ENCODE measurements around the gene HDHD5. TPM values are rescaled to one million over a fixed set of nuclear protein-coding genes. Genes with fewer than 3 reads are reported as not detected.

Gene HDHD5
- total RNA-seq, 1 donor from 2014 or later = 49.5 TPM

GRCh38 chr22:17113600-17113999 lies 45.5 kb downstream of the HDHD5 start:
- no peak for DNase-seq
- H3K4me1 Mint-ChIP-seq = peaks cover 55% of the 10 kb centered on the region
- no peaks in the 10 kb centered on the region for H3K27me3 Mint-ChIP-seq

GRCh38 chr22:17112491-17113042 lies 46.5 kb downstream of the HDHD5 start:
- peaks cover 48% of the 10 kb centered on the region for H3K4me1 Mint-ChIP-seq
- peaks cover 40% of the 10 kb centered on the region for H3K36me3 Mint-ChIP-seq (ENCODE audit: low read depth)

More at GRCh38 chr22:17113600-17113999, 45.5 kb downstream of the HDHD5 start:
- intact Hi-C loops (cut with micrococcal nuclease) = no loop called here
- Mint-ChIP-seq H3K9me3 (no peaks in the 10 kb centered on the region), H3K4me3 (no peak overlapping the region), H3K27ac (no peak overlapping the region), H3K36me3 (ENCODE audit: low read depth) (peaks cover 34% of the 10 kb centered on the region)

GRCh38 chr22:17110791-17111550 lies 48.1 kb downstream of the HDHD5 start:
- H3K4me1 Mint-ChIP-seq = peaks cover 48% of the 10 kb centered on the region
- H3K27ac Mint-ChIP-seq = no peak overlapping the region
- peaks cover 50% of the 10 kb centered on the region for H3K36me3 Mint-ChIP-seq (ENCODE audit: low read depth)
- H3K27me3 Mint-ChIP-seq = no peaks in the 10 kb centered on the region
- H3K4me3 Mint-ChIP-seq = no peak overlapping the region
- intact Hi-C loops (cut with micrococcal nuclease) = no loop called here
- H3K9me3 Mint-ChIP-seq = no peaks in the 10 kb centered on the region
- no peak for DNase-seq

More at GRCh38 chr22:17112491-17113042, 46.5 kb downstream of the HDHD5 start:
- peak overlapping the region; percentile 6 for H3K27ac Mint-ChIP-seq
- H3K4me3 Mint-ChIP-seq = no peak overlapping the region
- no peaks in the 10 kb centered on the region for H3K27me3 Mint-ChIP-seq
- intact Hi-C loops (cut with micrococcal nuclease) = no loop called here
- DNase-seq = no peak
- no peaks in the 10 kb centered on the region for H3K9me3 Mint-ChIP-seq

- no peaks in the 10 kb centered on the region for H3K9me3 Mint-ChIP-seq
- intact Hi-C loops (cut with micrococcal nuclease) = no loop called here
- H3K27me3 Mint-ChIP-seq = no peaks in the 10 kb centered on the region
- H3K27ac Mint-ChIP-seq = no peak overlapping the region
- DNase-seq = no peak
- H3K4me3 Mint-ChIP-seq = no peak overlapping the region
- peaks cover 48% of the 10 kb centered on the region for H3K4me1 Mint-ChIP-seq
- H3K36me3 Mint-ChIP-seq (ENCODE audit: low read depth) = peaks cover 59% of the 10 kb centered on the region
Observed at GRCh38 chr22:17109976-17110375, 49.1 kb downstream of the HDHD5 start.

- H3K27me3 Mint-ChIP-seq = no peaks in the 10 kb centered on the region
- no peak overlapping the region for H3K27ac Mint-ChIP-seq
- no peak overlapping the region for H3K4me3 Mint-ChIP-seq
- peaks cover 50% of the 10 kb centered on the region for H3K4me1 Mint-ChIP-seq
- intact Hi-C loops (cut with micrococcal nuclease) = no loop called here
- H3K36me3 Mint-ChIP-seq (ENCODE audit: low read depth) = peaks cover 63% of the 10 kb centered on the region
- no peaks in the 10 kb centered on the region for H3K9me3 Mint-ChIP-seq
- no peak for DNase-seq
Observed at GRCh38 chr22:17109113-17109865, 49.8 kb downstream of the HDHD5 start.

- Mint-ChIP-seq H3K27me3 (no peaks in the 10 kb centered on the region), H3K9me3 (no peaks in the 10 kb centered on the region), H3K4me1 (peaks cover 48% of the 10 kb centered on the region), H3K36me3 (ENCODE audit: low read depth) (peaks cover 62% of the 10 kb centered on the region), H3K27ac (no peak overlapping the region), H3K4me3 (no peak overlapping the region)
- intact Hi-C loops (cut with micrococcal nuclease) = no loop called here
- DNase-seq = no peak
Observed at GRCh38 chr22:17108256-17109112, 50.6 kb downstream of the HDHD5 start.

- H3K9me3 Mint-ChIP-seq = no peaks in the 10 kb centered on the region
- H3K27me3 Mint-ChIP-seq = no peaks in the 10 kb centered on the region
- H3K4me3 Mint-ChIP-seq = peak overlapping the region; percentile 76
- peaks cover 63% of the 10 kb centered on the region for H3K36me3 Mint-ChIP-seq (ENCODE audit: low read depth)
- intact Hi-C loops (cut with micrococcal nuclease) = no loop called here
- peaks cover 48% of the 10 kb centered on the region for H3K4me1 Mint-ChIP-seq
- H3K27ac Mint-ChIP-seq = peak overlapping the region; percentile 72
- no peak for DNase-seq
Observed at GRCh38 chr22:17107547-17107810, 51.6 kb downstream of the HDHD5 start.

GRCh38 chr22:17106785-17107546 lies 52.1 kb downstream of the HDHD5 start:
- Mint-ChIP-seq H3K27ac (peak overlapping the region; percentile 72), H3K4me3 (peak overlapping the region; percentile 76), H3K27me3 (no peaks in the 10 kb centered on the region), H3K9me3 (no peaks in the 10 kb centered on the region), H3K4me1 (peaks cover 51% of the 10 kb centered on the region), H3K36me3 (ENCODE audit: low read depth) (peaks cover 64% of the 10 kb centered on the region)
- intact Hi-C loops (cut with micrococcal nuclease) = no loop called here
- DNase-seq = peak; percentile 84

GRCh38 chr22:17106161-17106784 lies 52.8 kb downstream of the HDHD5 start:
- Mint-ChIP-seq H3K36me3 (ENCODE audit: low read depth) (peaks cover 66% of the 10 kb centered on the region), H3K4me3 (peak overlapping the region; percentile 76), H3K27me3 (no peaks in the 10 kb centered on the region), H3K27ac (peak overlapping the region; percentile 72), H3K4me1 (peaks cover 53% of the 10 kb centered on the region), H3K9me3 (no peaks in the 10 kb centered on the region)
- intact Hi-C loops (cut with micrococcal nuclease) = no loop called here
- DNase-seq = no peak

GRCh38 chr22:17105143-17106129 lies 53.6 kb downstream of the HDHD5 start:
- no peak for DNase-seq

GRCh38 chr22:17104336-17104935 lies 54.6 kb downstream of the HDHD5 start:
- Mint-ChIP-seq H3K27ac (no peak overlapping the region), H3K4me3 (no peak overlapping the region), H3K4me1 (peaks cover 64% of the 10 kb centered on the region), H3K27me3 (no peaks in the 10 kb centered on the region), H3K36me3 (ENCODE audit: low read depth) (peaks cover 73% of the 10 kb centered on the region), H3K9me3 (no peaks in the 10 kb centered on the region)
- DNase-seq = no peak
- intact Hi-C loops (cut with micrococcal nuclease) = no loop called here

More at GRCh38 chr22:17105143-17106129, 53.6 kb downstream of the HDHD5 start:
- Mint-ChIP-seq H3K4me1 (peaks cover 55% of the 10 kb centered on the region), H3K4me3 (peak overlapping the region; percentile 76), H3K9me3 (no peaks in the 10 kb centered on the region), H3K36me3 (ENCODE audit: low read depth) (peaks cover 67% of the 10 kb centered on the region), H3K27ac (no peak overlapping the region), H3K27me3 (no peaks in the 10 kb centered on the region)
- intact Hi-C loops (cut with micrococcal nuclease) = no loop called here

Measured in activated CD4-positive, alpha-beta T cell treated with anti-CD3 and anti-CD28 coated beads, Interleukin-2, amount 10 ng/mL, durations not matched to agents 24 days and 14 days (primary cell).